Parathyroid adenoma (tissue), 2 donors: ENCODE results near the gene NCAN.

ENCODE experiments used
- H2AFZ ChIP-seq: fragments of 300-600 bp; sonication (generic); one replicate; pipeline ENCODE4 v1.7.0; 2017; ENCODE audit warnings: antibody characterized with exemption, mild to moderate bottlenecking
- H3K27ac ChIP-seq: fragments of 300-600 bp; sonication (generic); one replicate; pipeline ENCODE4 v1.7.0; 2017
- H3K27me3 ChIP-seq: fragments of 300-600 bp; sonication (generic); one replicate; pipeline ENCODE4 v1.7.0; 2017; ENCODE audit warnings: low read length; ENCODE audit not compliant: control insufficient read depth, insufficient read depth
- H3K36me3 ChIP-seq: fragments of 300-600 bp; sonication (generic); one replicate; pipeline ENCODE4 v1.7.0; 2017; ENCODE audit warnings: low read length; ENCODE audit not compliant: control insufficient read depth, insufficient read depth
- H3K4me1 ChIP-seq: fragments of 300-600 bp; sonication (generic); one replicate; pipeline ENCODE4 v1.7.0; 2017; ENCODE audit warnings: control low read depth
- H3K4me2 ChIP-seq: fragments of 300-600 bp; sonication (generic); one replicate; pipeline ENCODE4 v1.7.0; 2017; ENCODE audit warnings: low read length
- H3K4me3 ChIP-seq: fragments of 300-600 bp; sonication (generic); one replicate; pipeline ENCODE4 v1.7.0; 2017; ENCODE audit warnings: low read depth, low read length
- H3K79me2 ChIP-seq: fragments of 300-600 bp; sonication (generic); one replicate; pipeline ENCODE4 v1.7.0; 2017; ENCODE audit warnings: control low read depth
- H3K9ac ChIP-seq: fragments of 300-600 bp; sonication (generic); one replicate; pipeline ENCODE4 v1.7.0; 2017; ENCODE audit warnings: mild to moderate bottlenecking
- H3K9me3 ChIP-seq: fragments of 300-600 bp; sonication (generic); one replicate; pipeline ENCODE4 v1.7.0; 2017; ENCODE audit warnings: low read length; ENCODE audit not compliant: control insufficient read depth
- CTCF ChIP-seq: fragments of 300-600 bp; sonication (generic); IDR thresholded peaks from one replicate; pipeline ENCODE4 v1.7.0; 2017; ENCODE audit warnings: antibody characterized with exemption, mild to moderate bottlenecking
- donor health status: primary hyperparathyroidism.

Gene NCAN

DNA sequence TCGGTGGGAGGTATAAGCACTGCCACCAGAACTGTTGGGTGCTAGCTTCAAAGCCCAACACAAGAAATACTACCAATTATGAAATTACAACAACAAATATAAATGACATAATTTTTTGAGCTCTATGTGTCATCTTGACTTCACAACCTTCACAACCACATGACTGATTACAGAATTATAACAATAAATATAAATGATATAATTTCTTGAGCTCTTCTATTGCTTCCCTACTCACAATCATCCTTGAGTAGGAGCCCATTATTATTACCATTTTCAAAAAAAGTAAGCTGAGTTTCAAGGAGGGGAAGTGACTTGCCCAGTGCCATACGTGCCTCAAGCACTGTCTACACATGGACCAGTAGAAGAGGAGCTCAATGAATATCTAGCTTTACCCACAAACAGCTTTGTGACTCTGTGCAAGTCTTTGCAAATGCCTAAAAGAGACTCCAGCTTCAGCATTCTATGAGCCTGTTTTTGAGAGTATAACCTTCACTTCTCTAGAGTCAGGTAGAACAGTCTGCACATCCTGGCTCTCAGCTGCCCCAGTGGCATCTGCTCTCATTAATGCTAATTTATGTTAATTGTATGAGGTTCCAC, 22.6 kb downstream of the NCAN start:
- Histone ChIP-seq H3K79me2 (no peaks in the 10 kb centered on the region), H3K4me1 (no peaks in the 10 kb centered on the region), H3K27me3 (no peaks in the 10 kb centered on the region), H3K27ac (no peak overlapping the region), H2AFZ (no peak overlapping the region), H3K36me3 (no peaks in the 10 kb centered on the region), H3K9ac (no peak overlapping the region), H3K9me3 (no peaks in the 10 kb centered on the region), H3K4me2 (no peak overlapping the region), H3K4me3 (no peak overlapping the region)
- no peak for TF ChIP-seq CTCF

- no peaks in the 10 kb centered on the region for H3K36me3 ChIP-seq
- H3K4me1 ChIP-seq = no peaks in the 10 kb centered on the region
- H3K9me3 ChIP-seq = no peaks in the 10 kb centered on the region
- no peaks in the 10 kb centered on the region for H3K79me2 ChIP-seq
- no peaks in the 10 kb centered on the region for H3K27me3 ChIP-seq
- no peak overlapping the region for H3K27ac ChIP-seq
- no peak for TF ChIP-seq CTCF
- no peak overlapping the region for H2AFZ ChIP-seq
- no peak overlapping the region for H3K4me2 ChIP-seq
- no peak overlapping the region for H3K9ac ChIP-seq
- H3K4me3 ChIP-seq = no peak overlapping the region
These were observed 24.4 kb downstream of the NCAN start for GRCh38 chr19:19236173-19236572.

DNA sequence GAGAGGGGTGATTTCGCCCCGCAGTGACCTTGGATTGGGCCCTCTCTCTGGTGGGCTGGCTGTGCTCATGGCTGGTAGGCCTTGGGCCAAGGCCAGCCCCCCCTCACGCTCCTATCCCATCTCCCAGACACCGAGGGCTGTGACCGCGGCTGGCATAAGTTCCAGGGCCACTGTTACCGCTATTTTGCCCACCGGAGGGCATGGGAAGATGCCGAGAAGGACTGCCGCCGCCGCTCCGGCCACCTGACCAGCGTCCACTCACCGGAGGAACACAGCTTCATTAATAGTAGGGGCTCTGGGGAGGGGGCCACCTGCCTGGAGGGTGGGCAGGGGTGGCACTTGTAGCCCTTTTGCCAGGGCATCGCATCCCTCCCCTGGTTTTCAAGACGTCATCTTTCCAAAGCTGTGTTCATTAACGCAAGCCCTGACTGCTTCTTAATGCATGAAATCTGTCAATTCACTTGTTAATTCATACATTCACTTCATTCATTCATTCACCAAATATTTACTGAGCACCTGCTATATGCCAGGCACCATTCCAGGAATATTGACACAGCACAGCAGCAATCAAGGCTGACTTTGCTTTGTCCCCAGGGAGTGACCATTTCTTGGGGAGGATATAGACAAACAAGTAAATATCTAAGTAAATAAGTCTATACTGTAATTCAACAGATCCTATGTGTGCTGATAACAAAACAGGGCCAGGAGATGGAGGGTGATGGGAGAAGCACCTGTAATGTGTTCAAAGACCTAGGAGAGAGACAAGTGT, 26.6 kb downstream of the NCAN start:
- H3K27me3 ChIP-seq = no peaks in the 10 kb centered on the region
- no peaks in the 10 kb centered on the region for H3K79me2 ChIP-seq
- no peak overlapping the region for H3K4me2 ChIP-seq
- no peak overlapping the region for H3K4me3 ChIP-seq
- H3K27ac ChIP-seq = no peak overlapping the region
- TF ChIP-seq CTCF = no peak
- no peak overlapping the region for H3K9ac ChIP-seq
- no peaks in the 10 kb centered on the region for H3K9me3 ChIP-seq
- H2AFZ ChIP-seq = no peak overlapping the region
- no peaks in the 10 kb centered on the region for H3K36me3 ChIP-seq
- no peaks in the 10 kb centered on the region for H3K4me1 ChIP-seq

- Histone ChIP-seq H3K27me3 (no peaks in the 10 kb centered on the region), H3K79me2 (no peaks in the 10 kb centered on the region), H3K4me1 (no peaks in the 10 kb centered on the region), H2AFZ (no peak overlapping the region), H3K36me3 (no peaks in the 10 kb centered on the region), H3K27ac (no peak overlapping the region), H3K4me2 (no peak overlapping the region), H3K9ac (no peak overlapping the region), H3K4me3 (no peak overlapping the region), H3K9me3 (no peaks in the 10 kb centered on the region)
- TF ChIP-seq CTCF = no peak
These were observed 27.9 kb downstream of the NCAN start for GRCh38 chr19:19239675-19240074.

DNA sequence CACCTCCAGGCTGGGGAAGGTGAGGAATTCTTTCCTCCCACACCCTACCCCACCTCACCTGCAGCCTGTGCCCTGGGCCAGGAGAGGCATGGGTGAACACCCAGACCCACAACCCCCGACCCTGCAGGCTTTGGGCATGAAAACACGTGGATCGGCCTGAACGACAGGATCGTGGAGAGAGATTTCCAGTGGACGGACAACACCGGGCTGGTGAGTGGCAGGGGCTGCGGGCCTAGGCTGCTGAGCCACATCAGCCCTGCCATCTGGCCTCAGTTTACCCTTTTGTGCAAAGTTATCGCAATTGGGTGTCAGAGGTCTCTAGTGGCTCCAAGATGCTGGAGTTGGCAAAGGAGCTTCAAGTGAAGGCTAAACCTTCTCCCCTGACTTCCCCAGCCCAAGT, 28.7 kb downstream of the NCAN start:
- H3K4me3 ChIP-seq = no peak overlapping the region
- H2AFZ ChIP-seq = no peak overlapping the region
- H3K4me2 ChIP-seq = no peak overlapping the region
- H3K4me1 ChIP-seq = no peaks in the 10 kb centered on the region
- no peaks in the 10 kb centered on the region for H3K9me3 ChIP-seq
- H3K79me2 ChIP-seq = no peaks in the 10 kb centered on the region
- H3K27ac ChIP-seq = no peak overlapping the region
- H3K27me3 ChIP-seq = no peaks in the 10 kb centered on the region
- TF ChIP-seq CTCF = no peak
- H3K36me3 ChIP-seq = no peaks in the 10 kb centered on the region
- H3K9ac ChIP-seq = no peak overlapping the region
